GM12801 (cell line): ENCODE results near the gene EIPR1.

Experiments used
- TF ChIP-seq, protein P1 (sequence below): IDR thresholded peaks from one replicate; pipeline ENCODE4 v1.5.1; 2011; ENCODE audit warnings: control low read depth; ENCODE audit not compliant: insufficient read length; ENCODE audit errors: extremely low read depth

The EIPR1 gene

DNA sequence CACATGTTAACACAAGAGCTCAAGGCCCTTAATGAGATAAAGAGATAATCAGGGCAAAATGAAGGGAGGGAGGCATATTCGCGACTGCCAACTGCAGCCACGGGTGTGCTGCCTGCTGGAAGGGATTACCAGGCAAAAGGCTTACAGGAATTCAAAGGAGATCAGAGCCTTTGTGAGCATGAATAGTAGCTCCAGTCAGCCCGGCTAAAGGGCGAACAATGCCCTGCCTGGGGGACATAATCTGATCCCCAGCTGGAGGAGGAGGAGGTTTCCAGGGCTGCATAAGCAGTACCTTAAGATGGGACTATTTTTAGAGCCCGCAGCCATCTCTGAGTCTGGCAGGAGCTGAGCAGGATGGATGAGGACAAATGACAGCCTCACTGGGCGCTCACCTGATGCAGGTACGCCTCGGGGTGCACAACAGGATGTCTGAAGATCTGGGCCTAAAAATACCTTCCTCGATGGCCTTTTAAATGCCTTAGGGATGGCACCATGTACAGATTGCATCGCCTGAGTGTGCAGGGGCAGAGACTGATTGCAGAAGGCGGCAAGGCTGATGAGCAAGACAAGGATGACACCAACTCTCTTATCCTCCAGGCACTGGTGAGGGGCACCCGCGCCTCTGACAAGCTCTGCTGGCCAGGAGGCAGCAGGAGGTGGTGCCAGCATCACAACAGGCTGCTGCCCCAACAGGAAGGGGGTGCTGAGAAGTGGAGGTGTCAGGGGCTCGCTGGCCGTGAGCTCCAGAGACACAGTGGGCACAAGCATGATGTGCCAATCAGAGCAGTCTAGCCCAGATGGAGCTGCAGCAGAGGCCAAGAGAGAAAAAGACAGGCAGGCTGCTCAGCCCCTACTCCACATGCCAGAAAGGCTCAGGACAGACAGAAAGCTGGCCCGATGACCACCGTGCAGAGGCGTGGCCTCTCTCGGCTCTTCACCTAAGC, 111.4 kb downstream of the EIPR1 start:
- TF ChIP-seq, protein P1, sequence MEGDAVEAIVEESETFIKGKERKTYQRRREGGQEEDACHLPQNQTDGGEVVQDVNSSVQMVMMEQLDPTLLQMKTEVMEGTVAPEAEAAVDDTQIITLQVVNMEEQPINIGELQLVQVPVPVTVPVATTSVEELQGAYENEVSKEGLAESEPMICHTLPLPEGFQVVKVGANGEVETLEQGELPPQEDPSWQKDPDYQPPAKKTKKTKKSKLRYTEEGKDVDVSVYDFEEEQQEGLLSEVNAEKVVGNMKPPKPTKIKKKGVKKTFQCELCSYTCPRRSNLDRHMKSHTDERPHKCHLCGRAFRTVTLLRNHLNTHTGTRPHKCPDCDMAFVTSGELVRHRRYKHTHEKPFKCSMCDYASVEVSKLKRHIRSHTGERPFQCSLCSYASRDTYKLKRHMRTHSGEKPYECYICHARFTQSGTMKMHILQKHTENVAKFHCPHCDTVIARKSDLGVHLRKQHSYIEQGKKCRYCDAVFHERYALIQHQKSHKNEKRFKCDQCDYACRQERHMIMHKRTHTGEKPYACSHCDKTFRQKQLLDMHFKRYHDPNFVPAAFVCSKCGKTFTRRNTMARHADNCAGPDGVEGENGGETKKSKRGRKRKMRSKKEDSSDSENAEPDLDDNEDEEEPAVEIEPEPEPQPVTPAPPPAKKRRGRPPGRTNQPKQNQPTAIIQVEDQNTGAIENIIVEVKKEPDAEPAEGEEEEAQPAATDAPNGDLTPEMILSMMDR = no peak

DNA sequence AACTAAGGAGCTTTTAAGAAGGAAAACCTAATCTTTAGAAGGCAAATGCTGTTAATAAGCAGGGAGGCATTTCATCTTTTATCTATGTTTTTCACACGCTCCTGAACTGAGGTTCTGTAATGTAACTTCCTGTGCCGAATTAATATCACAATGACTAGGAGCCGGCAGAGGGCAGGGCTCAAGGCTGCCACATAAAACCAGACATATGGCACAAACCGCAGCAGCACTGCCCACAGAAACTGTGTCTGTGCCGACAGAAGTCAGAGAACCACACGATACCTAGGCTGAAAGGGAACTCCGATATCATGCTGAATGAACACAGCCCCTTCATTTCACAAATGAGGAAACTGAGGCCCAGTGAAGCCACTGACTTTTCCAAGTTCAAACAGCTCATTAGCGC, 112.1 kb downstream of the EIPR1 start:
- TF ChIP-seq, protein P1 = no peak

DNA sequence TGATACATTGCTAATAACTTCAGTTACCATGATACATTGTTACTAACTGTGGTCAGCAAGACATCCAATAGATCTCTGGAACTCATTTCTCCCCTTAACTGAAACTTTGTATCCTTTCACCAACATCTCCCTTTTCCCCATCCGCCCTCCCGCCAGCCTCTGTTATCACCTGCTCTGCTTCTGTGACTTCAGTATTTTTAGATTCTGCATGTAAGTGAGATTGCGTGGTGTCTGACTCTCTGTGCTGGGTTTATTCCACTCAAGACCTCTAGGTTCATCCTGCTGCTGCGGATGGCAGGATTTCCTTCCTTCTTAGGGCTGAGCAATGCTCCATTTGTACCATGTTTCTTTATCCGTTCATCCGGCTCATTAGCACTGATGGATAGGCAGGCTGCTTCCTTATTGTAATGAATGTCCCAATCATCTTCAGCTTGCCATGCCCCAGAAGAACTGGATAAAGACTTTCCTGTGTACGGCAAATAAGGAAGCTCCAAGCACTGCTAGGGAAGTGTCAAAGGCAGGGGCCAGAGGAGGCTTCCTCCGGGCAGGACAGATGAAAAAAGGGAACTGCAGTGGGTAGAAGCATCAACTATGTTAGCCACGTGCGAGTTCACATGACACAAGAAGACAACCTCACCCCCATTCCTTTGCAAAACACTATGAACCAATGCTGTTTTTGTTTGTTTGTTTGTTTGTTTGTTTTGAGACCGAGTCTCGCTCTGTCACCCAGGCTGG, 113.4 kb downstream of the EIPR1 start:
- TF ChIP-seq, protein P1 = no peak

DNA sequence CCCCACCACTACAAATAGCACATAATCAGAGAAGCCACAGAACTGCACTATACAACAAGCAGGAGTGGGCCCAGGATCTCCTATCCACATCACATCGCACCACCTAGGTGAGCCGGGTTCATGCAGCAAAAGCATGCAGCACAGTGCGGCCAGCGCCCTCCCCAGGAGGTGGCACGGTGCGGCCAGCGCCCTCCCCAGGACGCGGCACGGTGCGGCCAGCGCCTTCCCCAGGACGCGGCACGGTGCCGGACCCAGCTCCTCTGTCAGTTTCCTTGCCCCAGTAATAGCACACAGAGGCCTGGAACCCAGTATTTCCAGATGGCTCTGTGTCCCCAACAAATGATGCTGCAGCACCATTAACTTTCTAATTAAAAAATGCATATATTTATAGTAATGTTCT, 114.1 kb downstream of the EIPR1 start:
- TF ChIP-seq, protein P1 = no peak

DNA sequence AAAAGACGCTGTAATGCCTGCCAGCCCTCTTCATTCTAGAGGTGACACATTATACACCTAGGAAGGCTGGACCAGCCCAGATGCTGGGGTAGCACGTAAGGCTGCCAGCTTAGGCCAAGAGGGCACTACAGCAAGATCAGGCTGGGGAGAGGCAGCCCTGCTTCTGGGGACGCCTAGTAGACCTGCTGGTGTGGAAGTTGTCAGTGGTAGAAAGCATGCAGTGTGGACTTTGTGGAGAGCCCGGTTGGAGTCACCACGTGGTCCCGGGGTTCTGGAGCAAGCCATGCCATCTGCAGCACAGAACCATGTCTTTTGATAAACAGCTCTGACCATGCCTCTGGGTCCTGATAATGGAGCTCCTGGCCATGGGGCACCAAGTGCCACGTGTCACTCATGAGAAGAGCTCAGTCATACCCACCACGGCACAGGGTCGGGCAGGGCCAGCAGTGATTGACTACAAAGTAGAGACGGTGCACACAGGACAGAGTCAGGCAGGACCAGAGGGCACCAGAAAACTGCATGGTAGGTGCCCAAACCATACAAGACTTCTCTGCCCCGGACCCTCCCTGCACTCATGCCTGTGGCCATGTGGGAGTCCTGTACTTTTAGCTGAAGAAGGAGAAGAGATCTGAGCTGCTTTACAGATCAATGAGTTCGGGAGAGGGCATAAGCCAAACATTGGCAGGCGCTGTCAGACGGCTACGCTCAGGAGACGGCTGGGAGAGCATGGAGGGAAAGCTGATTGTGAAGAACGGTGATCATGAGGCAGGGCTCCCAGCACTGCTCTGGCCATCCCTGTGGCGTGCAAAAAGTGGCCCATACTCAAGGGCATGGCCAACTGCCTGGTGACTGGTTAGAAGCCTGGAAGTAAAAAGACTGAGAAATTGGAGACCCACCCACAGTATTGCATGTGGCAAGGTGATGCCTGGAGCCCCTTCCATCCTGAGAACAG, 114.9 kb downstream of the EIPR1 start:
- TF ChIP-seq, protein P1 = no peak

DNA sequence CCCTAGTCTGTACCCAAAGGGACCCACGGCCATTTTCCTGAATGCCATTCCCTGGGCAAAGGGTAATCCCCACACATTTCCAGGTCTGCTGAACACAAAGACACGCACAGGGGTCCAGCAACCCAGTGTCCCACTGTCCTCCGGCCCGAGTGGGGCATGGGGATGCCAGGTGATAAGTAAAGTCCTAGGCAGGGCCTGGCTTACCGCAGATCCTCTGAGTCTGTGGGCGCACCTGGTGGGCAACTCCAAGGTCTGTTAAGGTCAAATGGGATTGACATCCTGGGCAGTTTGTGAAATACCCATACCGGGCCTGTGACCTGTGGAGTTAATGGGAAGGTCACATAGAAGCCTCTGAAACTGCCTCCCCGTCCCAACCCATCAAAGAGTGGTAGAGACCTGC, 116.1 kb downstream of the EIPR1 start:
- TF ChIP-seq, protein P1 = no peak
